Kidney (tissue), 14 donors: Measurements from ENCODE around the gene TSC22D3. TPM values are rescaled to one million over a fixed set of nuclear protein-coding genes. Genes with fewer than 3 reads are reported as not detected.
A peak's percentile ranks its signal among the peaks of the same experiment; 100 is the strongest.

Experiments used
- DNase-seq, 5 donors: peaks; one replicate each; pipeline ENCODE4 v3.0.0-alpha.2; 2013 to 2020
- FAIRE-seq: peaks from 2 replicates; lab custom pipeline; 2012; peaks lifted over from hg19 to GRCh38; lab: Jason Lieb, UNC
- H3K27ac ChIP-seq, 2 donors: one replicate each; pipeline ENCODE4 v1.7.0; 2013; ENCODE audit warnings: low read depth in 2 of 2, low read length in 2 of 2, inconsistent platforms in 1 of 2
- H3K27me3 ChIP-seq: one replicate; pipeline ENCODE4 v1.7.1; 2013; ENCODE audit warnings: low read length, inconsistent platforms; ENCODE audit not compliant: control insufficient read depth, insufficient read depth
- H3K36me3 ChIP-seq, 3 donors: one replicate each; pipeline versions ENCODE4 v1.7.0 to v1.7.1; 2013; ENCODE audit warnings: low read length in 3 of 3, control low read depth in 1 of 3, inconsistent platforms in 1 of 3; ENCODE audit not compliant: insufficient read depth in 3 of 3, control insufficient read depth in 2 of 3
- H3K4me1 ChIP-seq, 3 donors: one replicate each; pipeline versions ENCODE4 v1.7.0 to v1.7.1; 2013; ENCODE audit warnings: low read length in 3 of 3, inconsistent platforms in 1 of 3, low read depth in 1 of 3; ENCODE audit not compliant: control insufficient read depth in 2 of 3, insufficient read depth in 2 of 3
- H3K4me3 ChIP-seq, 3 donors: one replicate each; pipeline versions ENCODE4 v1.7.0 to v1.8.1; 2013; ENCODE audit warnings: low read length in 3 of 3, control low read depth in 1 of 3, inconsistent platforms in 1 of 3
- H3K9ac ChIP-seq, 3 donors: one replicate each; pipeline versions ENCODE4 v1.7.0 to v1.7.1; 2013; ENCODE audit warnings: low read length in 3 of 3, control low read depth in 1 of 3, inconsistent platforms in 1 of 3
- H3K9me3 ChIP-seq, 3 donors: one replicate each; pipeline versions ENCODE4 v1.7.0 to v1.7.1; 2013; ENCODE audit warnings: low read length in 3 of 3, control low read depth in 1 of 3, inconsistent platforms in 1 of 3; ENCODE audit not compliant: control insufficient read depth in 2 of 3, insufficient read depth in 1 of 3
- CTCF ChIP-seq: IDR thresholded peaks from 3 replicates; pipeline ENCODE4 v1.5.1; 2012; ENCODE audit warnings: mild to moderate bottlenecking, moderate library complexity, borderline replicate concordance; ENCODE audit not compliant: insufficient read depth; ENCODE audit errors: extremely low read depth
- intact Hi-C: fragments of 100-400 bp; cut with DNase I; formaldehyde crosslinking; loops from one replicate; pipeline ENCODE4 v1.11.1; 2022
- polyA plus RNA-seq: library from polyadenylated mRNA; stranded (reverse); fragments of 350-450 nt; fragmentation: Illumina TruSeq; extraction: RNeasy Lipid Tissue Mini Kit (QIAGEN cat#74804); gene quantifications from one replicate; pipeline ENCODE4 v1.2.3, GENCODE V29; 2014; ENCODE audit warnings: low read depth, low replicate concordance; ENCODE audit not compliant: insufficient read depth
- total RNA-seq: library from RNA; stranded (reverse); fragmentation: NEBNext Ultra II Directional; extraction: Animal tissue kit (Norgen Biotek cat#: 25700); gene quantifications from one replicate; pipeline ENCODE4 v1.2.1, GENCODE V29; 2021
- donor health status: control.
- donor health status: control.
- donor health status: control.
- donor health status: control.
- donor health status: control.
- donor health status: DM: yes; HTN: yes; CAD: no.
- donor health status: Normal renal cell carcinoma (clear cell type).

The TSC22D3 gene
- total and polyA plus RNA-seq, 2 donors from 2014 or later, result 160 to 320 TPM

DNA sequence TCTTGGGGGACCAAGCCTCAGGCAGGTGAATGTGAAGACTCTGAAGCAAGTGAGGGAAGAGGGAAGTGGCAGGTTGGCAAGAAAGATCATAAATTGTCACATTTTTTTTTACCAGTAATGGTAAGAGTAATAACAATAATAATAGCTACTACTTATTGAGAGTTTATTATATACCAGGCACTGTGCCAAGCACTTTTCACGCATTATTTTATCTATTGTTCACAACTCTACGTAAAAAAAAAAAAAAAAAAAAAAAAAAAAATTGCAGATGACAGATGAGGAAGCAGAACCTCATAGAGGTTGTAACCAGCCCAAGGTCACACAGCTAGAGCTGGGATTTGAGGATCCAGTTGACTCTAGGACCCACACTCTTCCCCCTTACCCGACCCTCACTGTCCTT is 40.9 kb downstream of the TSC22D3 start:
- Histone ChIP-seq H3K9ac (no peak overlapping the region), H3K27ac (no peak overlapping the region), H3K4me1 (peaks cover 0 to 27% (median 24%) of the 10 kb centered on the region in 3 donors), H3K4me3 (no peak overlapping the region), H3K36me3 (no peaks in the 10 kb centered on the region), H3K9me3 (no peaks in the 10 kb centered on the region), H3K27me3 (peaks cover 2% of the 10 kb centered on the region)
- TF ChIP-seq CTCF, result no peak
- DNase-seq (no peak), FAIRE-seq (no peak)
- intact Hi-C loops, result no loop called here

- no peak for FAIRE-seq
- peaks cover 0 to 21% (median 19%) of the 10 kb centered on the region in 3 donors for H3K4me1 ChIP-seq
- H3K27me3 ChIP-seq, result peaks cover 2% of the 10 kb centered on the region
- intact Hi-C loops, result no loop called here
- TF ChIP-seq CTCF, result no peak
- DNase-seq, result no peak
- H3K27ac ChIP-seq, result no peak overlapping the region
- no peaks in the 10 kb centered on the region for H3K9me3 ChIP-seq
- H3K36me3 ChIP-seq, result no peaks in the 10 kb centered on the region
- H3K9ac ChIP-seq, result no peak overlapping the region
- H3K4me3 ChIP-seq, result no peak overlapping the region
Measured at GRCh38 chrX:107733686-107734085, 41.9 kb downstream of the TSC22D3 start.

GRCh38 chrX:107731831-107732502 is 43.6 kb downstream of the TSC22D3 start:
- H3K4me3 ChIP-seq, result no peak overlapping the region
- DNase-seq (peak; percentile 81 to 96 (median 90)), FAIRE-seq (peak; percentile 51)
- no peak for TF ChIP-seq CTCF
- H3K36me3 ChIP-seq, result no peaks in the 10 kb centered on the region
- H3K27me3 ChIP-seq, result peaks cover 2% of the 10 kb centered on the region
- H3K4me1 ChIP-seq, result peaks cover 0 to 22% (median 15%) of the 10 kb centered on the region in 3 donors
- H3K9me3 ChIP-seq, result no peaks in the 10 kb centered on the region
- intact Hi-C loops, result no loop called here
- H3K9ac ChIP-seq, result peak overlapping the region in 1 of 3 donors; percentile 26
- peak overlapping the region; percentile 86 to 92 for H3K27ac ChIP-seq
